Transverse colon (tissue), 4 donors: ENCODE data around the gene NPC1L1. TPM values are rescaled to one million over a fixed set of nuclear protein-coding genes. Genes with fewer than 3 reads are reported as not detected.
A peak's percentile ranks its signal among the peaks of the same experiment; 100 is the strongest.

Experiments used
- DNase-seq: peaks from one replicate; pipeline ENCODE4 v3.0.0-alpha.2; 2019
- H3K27ac ChIP-seq, 4 donors: fragments of 200-600 bp; sonication (generic); 2 replicates each; pipeline ENCODE4 v1.5.1; 2016 to 2018; ENCODE audit warnings: inconsistent platforms in 4 of 4
- H3K27me3 ChIP-seq: fragments of 200-600 bp; sonication (generic); 2 replicates; pipeline ENCODE4 v1.5.1; 2017; ENCODE audit warnings: inconsistent platforms
- H3K36me3 ChIP-seq, 4 donors: fragments of 200-600 bp; sonication (generic); 2 replicates each; pipeline ENCODE4 v1.5.1; 2017 to 2019; ENCODE audit warnings: inconsistent platforms in 4 of 4
- H3K4me1 ChIP-seq, 4 donors: fragments of 200-600 bp; sonication (generic); 2 replicates each; pipeline ENCODE4 v1.5.1; 2017 to 2020; ENCODE audit warnings: inconsistent platforms in 4 of 4
- H3K4me3 ChIP-seq, 4 donors: fragments of 200-600 bp; sonication (generic); 1 replicate in 1 of 4; 2 replicates in 3 of 4; pipeline versions ENCODE4 v1.5.1 to v1.6.1; 2017 to 2019; ENCODE audit warnings: inconsistent platforms in 4 of 4
- H3K9me3 ChIP-seq, 2 donors: fragments of 200-600 bp; sonication (generic); 2 replicates each; pipeline ENCODE4 v1.5.1; 2017 to 2019; ENCODE audit warnings: inconsistent platforms in 2 of 2
- EP300 ChIP-seq: sonication (generic); formaldehyde crosslinking; IDR thresholded peaks from one replicate; pipeline ENCODE4 v1.6.1; 2017; ENCODE audit warnings: antibody characterized with exemption, low read depth
- POLR2A ChIP-seq: fragments of 450-650 bp; IDR thresholded peaks from one replicate; pipeline ENCODE4 v1.6.1; 2016; ENCODE audit warnings: antibody characterized with exemption, mild to moderate bottlenecking, moderate library complexity
- POLR2AphosphoS5 ChIP-seq, 3 donors: sonication (generic); formaldehyde crosslinking; IDR thresholded peaks; one replicate each; pipeline ENCODE4 v1.6.1; 2016; ENCODE audit warnings: antibody characterized with exemption in 3 of 3
- WGBS, 2 donors: methylation state at CpG; one replicate each; pipeline ENCODE4 v1.1.5; 2018; ENCODE audit warnings: low coverage in 1 of 2; 5-methylcytosine and 5-hydroxymethylcytosine counted together
- in situ Hi-C, 4 donors: fragments of 200-750 bp; cut with MboI; loops; one replicate each; pipeline versions ENCODE4 v1.15.0 to v1.15.1; 2017; ENCODE audit warnings: low sequenced_read_pairs in 3 of 4, low pct_ligation_motif_present in 1 of 4, low pct_unique_long_range_greater_than_20kb in 1 of 4
- intact Hi-C: fragments of 100-400 bp; cut with DNase I; formaldehyde crosslinking; loops from one replicate; pipeline ENCODE4 v1.15.1; 2023; ENCODE audit warnings: low total_unique reads
- total RNA-seq, 4 donors: library from RNA; depleted of rRNA; stranded (reverse); fragments of >200 nt; gene quantifications; one replicate each; pipeline ENCODE4 v1.1.0, GENCODE V29; 2016
- TF ChIP-seq, protein P1 (sequence below), 5 experiments: fragments of 200-600 bp in 3 of 5; fragments of 450-650 bp in 2 of 5; sonication (generic) in 3 of 5; IDR thresholded peaks; 1 replicate in 2 of 5; 2 replicates in 3 of 5; pipeline ENCODE4 v1.5.1; 2016 to 2017; ENCODE audit warnings: antibody characterized with exemption in 5 of 5, inconsistent platforms in 3 of 5, mild to moderate bottlenecking in 2 of 5, moderate library complexity in 1 of 5

NPC1L1 gene
- total RNA-seq, 4 donors from 2014 or later: 0.48 TPM; not detected in 3

DNA sequence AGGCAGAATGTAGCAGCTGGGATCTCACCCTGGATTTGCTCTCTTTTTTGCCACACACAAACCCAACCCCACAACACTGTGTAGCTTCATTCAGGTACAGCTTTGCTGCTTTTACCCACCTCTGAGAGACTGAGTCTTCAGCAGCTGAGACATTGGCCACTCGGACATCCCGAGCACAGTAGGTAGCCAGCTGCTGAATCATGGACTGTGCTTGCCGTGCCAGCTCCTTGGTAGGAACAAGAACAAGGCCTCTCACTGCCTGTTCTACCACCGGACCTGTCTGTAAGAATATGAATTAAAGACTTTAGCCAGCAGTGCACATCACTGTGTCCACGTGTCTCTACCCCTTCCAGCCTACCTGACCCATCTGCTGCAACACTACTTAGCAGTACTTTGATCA lies 31.6 kb upstream of the NPC1L1 start:
- peaks cover 17 to 26% (median 17%) of the 10 kb centered on the region in 4 donors for H3K4me1 ChIP-seq
- in situ Hi-C loops (loop anchor here in 1 of 4 donors (25.0 kb wide), 1 partner anchor 335 kb away; no protein-coding TSS in a partner anchor), intact Hi-C loops (no loop called here)
- H3K36me3 ChIP-seq: peaks cover 0 to 47% (median 15%) of the 10 kb centered on the region in 4 donors
- no peaks in the 10 kb centered on the region for H3K27me3 ChIP-seq
- WGBS, 2 donors: 57 to 61% methylated on average over 1 to 5 of the region's 5 CpGs
- H3K9me3 ChIP-seq: no peaks in the 10 kb centered on the region
- no peak for DNase-seq
- peak overlapping the region; percentile 60 to 88 (median 76) for H3K4me3 ChIP-seq
- H3K27ac ChIP-seq: peak overlapping the region in 2 of 4 donors; percentile 90
- TF ChIP-seq POLR2AphosphoS5 (IDR thresholded peaks at IDR 0.05) (no peak), EP300 (no peak), POLR2A (no peak)
- TF ChIP-seq, protein P1, sequence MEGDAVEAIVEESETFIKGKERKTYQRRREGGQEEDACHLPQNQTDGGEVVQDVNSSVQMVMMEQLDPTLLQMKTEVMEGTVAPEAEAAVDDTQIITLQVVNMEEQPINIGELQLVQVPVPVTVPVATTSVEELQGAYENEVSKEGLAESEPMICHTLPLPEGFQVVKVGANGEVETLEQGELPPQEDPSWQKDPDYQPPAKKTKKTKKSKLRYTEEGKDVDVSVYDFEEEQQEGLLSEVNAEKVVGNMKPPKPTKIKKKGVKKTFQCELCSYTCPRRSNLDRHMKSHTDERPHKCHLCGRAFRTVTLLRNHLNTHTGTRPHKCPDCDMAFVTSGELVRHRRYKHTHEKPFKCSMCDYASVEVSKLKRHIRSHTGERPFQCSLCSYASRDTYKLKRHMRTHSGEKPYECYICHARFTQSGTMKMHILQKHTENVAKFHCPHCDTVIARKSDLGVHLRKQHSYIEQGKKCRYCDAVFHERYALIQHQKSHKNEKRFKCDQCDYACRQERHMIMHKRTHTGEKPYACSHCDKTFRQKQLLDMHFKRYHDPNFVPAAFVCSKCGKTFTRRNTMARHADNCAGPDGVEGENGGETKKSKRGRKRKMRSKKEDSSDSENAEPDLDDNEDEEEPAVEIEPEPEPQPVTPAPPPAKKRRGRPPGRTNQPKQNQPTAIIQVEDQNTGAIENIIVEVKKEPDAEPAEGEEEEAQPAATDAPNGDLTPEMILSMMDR (IDR thresholded peaks at IDR 0.05): no peak

DNA sequence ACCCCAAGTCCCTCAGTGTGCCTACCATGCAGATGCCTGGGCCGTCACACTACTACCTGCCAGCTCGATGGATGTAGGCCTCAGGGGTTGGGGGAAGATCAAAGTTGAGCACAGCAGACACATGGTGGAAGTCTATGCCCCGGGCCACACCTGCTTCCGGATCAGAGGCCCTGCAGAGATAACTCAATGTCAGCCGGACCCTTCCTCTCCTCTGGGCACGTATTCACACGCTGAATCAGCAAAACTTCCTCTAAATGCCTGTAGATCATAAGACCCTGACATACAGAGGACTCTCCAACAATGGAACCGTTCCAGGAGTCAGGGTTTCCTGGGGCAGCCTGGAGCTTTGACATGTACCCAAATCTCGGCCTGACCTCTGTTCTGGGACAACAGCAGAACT lies 28.8 kb upstream of the NPC1L1 start:
- in situ Hi-C loops: loop anchor here in 1 of 4 donors (25.0 kb wide), 1 partner anchor 333 kb away; no protein-coding TSS in a partner anchor

DNA sequence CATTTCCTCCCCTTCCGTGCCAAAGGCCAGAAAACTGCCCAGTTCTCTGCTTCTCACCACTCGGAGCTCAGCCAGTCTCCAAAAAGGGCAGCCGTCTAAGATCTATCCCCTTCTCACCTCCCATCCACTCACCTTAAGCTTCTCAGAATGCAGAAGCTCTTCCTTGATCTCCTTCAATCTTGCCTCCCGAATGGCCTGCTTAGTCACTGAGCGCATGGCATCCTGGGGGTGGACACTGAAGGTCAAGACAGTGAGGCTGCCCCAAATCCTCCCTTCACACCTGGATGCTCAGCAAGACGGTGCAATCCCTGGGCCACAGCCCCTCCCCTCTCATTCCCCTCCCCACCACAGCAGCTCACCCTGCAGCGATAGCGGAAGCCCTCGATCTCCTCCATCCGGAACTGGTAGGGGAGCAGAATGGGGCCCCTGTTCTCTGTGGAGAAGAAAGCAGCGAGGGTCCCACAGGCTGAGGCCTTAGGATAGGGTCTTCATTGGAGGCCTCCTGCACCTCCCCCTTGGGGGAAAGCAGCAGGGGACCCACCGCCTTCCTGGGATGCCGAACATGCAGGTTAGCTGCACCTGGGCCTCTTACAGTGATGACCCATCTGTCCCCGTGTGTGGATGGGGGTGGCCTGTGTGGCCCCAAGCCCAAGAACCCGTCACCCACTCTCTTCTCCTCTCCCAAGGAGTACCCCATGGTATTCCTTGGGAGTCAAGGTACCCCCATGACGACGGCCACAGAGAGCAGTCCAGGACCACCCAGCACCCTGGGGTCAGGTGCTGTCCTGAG lies 27.8 kb upstream of the NPC1L1 start:
- TF ChIP-seq POLR2AphosphoS5 (IDR thresholded peaks at IDR 0.05) (no peak), EP300 (no peak), POLR2A (no peak)
- TF ChIP-seq, protein P1 (IDR thresholded peaks at IDR 0.05): no peak
- Histone ChIP-seq H3K27ac (no peak overlapping the region), H3K4me3 (no peak overlapping the region), H3K36me3 (peaks cover 0 to 52% (median 22%) of the 10 kb centered on the region in 4 donors), H3K27me3 (no peaks in the 10 kb centered on the region), H3K9me3 (no peaks in the 10 kb centered on the region), H3K4me1 (peaks cover 7 to 15% (median 10%) of the 10 kb centered on the region in 4 donors)
- intact Hi-C loops (loop anchor here (10.0 kb wide), 1 partner anchor 334 kb away; no protein-coding TSS in a partner anchor), in situ Hi-C loops (loop anchor here in 1 of 4 donors (25.0 kb wide), 1 partner anchor 332 kb away; no protein-coding TSS in a partner anchor)
- DNase-seq: no peak
- WGBS, 2 donors: 93 to 100% methylated on average over 1 to 16 of the region's 17 CpGs

More for the DNA sequence above, 28.8 kb upstream of the NPC1L1 start:
- 92 to 100% methylated on average over 1 to 9 of the region's 9 CpGs for WGBS, 2 donors
- Histone ChIP-seq H3K4me1 (peaks cover 16 to 22% (median 17%) of the 10 kb centered on the region in 4 donors), H3K27ac (no peak overlapping the region), H3K36me3 (peaks cover 0 to 52% (median 22%) of the 10 kb centered on the region in 4 donors), H3K27me3 (no peaks in the 10 kb centered on the region), H3K4me3 (no peak overlapping the region), H3K9me3 (no peaks in the 10 kb centered on the region)
- intact Hi-C loops: loop anchor here (10.0 kb wide), 1 partner anchor 335 kb away; no protein-coding TSS in a partner anchor
- TF ChIP-seq, protein P1 (IDR thresholded peaks at IDR 0.05): no peak
- TF ChIP-seq POLR2A (no peak), POLR2AphosphoS5 (IDR thresholded peaks at IDR 0.05) (no peak), EP300 (no peak)
- no peak for DNase-seq

DNA sequence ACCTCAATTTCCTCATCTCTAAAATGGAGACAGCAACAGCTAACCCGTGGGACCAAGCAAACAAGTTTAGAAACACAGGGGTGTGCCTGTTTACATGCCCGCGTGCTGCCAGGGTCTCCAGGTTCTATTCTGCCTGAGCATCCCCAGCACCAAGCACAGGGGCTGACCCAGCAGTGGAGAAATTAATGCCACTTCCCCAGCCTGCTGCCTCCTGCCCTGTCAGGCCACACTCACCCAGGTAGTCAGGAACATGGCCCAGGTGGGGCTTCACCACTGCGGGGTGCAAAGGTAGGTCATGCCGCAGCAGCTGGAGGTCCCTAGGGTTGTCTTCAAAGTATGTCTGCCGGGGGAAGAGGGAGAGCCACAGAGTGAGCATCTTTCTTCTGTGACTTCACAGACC lies 26.8 kb upstream of the NPC1L1 start:
- peaks cover 4 to 10% (median 7%) of the 10 kb centered on the region in 4 donors for H3K4me1 ChIP-seq
- intact Hi-C loops (loop anchor here (10.0 kb wide), 1 partner anchor 333 kb away; no protein-coding TSS in a partner anchor), in situ Hi-C loops (loop anchor here in 1 of 4 donors (25.0 kb wide), 1 partner anchor 331 kb away; no protein-coding TSS in a partner anchor)
- no peak overlapping the region for H3K4me3 ChIP-seq
- H3K9me3 ChIP-seq: no peaks in the 10 kb centered on the region
- no peak for TF ChIP-seq POLR2AphosphoS5 (IDR thresholded peaks at IDR 0.05)
- no peaks in the 10 kb centered on the region for H3K27me3 ChIP-seq
- DNase-seq: no peak
- no peak overlapping the region for H3K27ac ChIP-seq
- 40 to 91% methylated on average over 1 to 6 of the region's 6 CpGs for WGBS, 2 donors
- peaks cover 0 to 52% (median 22%) of the 10 kb centered on the region in 4 donors for H3K36me3 ChIP-seq
